ENCODE measurements around the gene PRAMEF33. TPM values are rescaled to one million over a fixed set of nuclear protein-coding genes. Genes with fewer than 3 reads are reported as not detected.
"Not testable (repeated sequence)": the region's sequence is repeated elsewhere in the genome, so short reads cannot be mapped to it uniquely, and the experiment has no call there.

The PRAMEF33 gene
- total RNA-seq, 2 donors from 2014 or later, result not detected

GRCh38 chr1:13347034-13347433 is 43.7 kb downstream of the PRAMEF33 start, which contains the start of gene PRAMEF14:
PRAMEF14 (minus strand) TSS chr1:13347134; CDS start chr1:13345314, 1,820 bp downstream.
- not testable (repeated sequence) for DNase-seq (ENCODE audit: low spot score); H3K27ac ChIP-seq; H3K9me3 ChIP-seq; H3K36me3 ChIP-seq; ATAC-seq (ENCODE audit: insufficient number of reproducible peaks, low FRiP score, low read depth); H3K27me3 ChIP-seq (replicated peaks; ENCODE audit: insufficient read depth); H3K4me3 ChIP-seq; H3K4me1 ChIP-seq (ENCODE audit: control insufficient read depth in 1 of 2, low read depth in 2 of 2)

- not testable (repeated sequence) for ATAC-seq (ENCODE audit: insufficient number of reproducible peaks, low FRiP score, low read depth); H3K4me1 ChIP-seq (ENCODE audit: control insufficient read depth in 1 of 2, low read depth in 2 of 2); H3K36me3 ChIP-seq; H3K4me3 ChIP-seq; H3K27ac ChIP-seq; H3K9me3 ChIP-seq; DNase-seq (ENCODE audit: low spot score); H3K27me3 ChIP-seq (replicated peaks; ENCODE audit: insufficient read depth)
Measured at GRCh38 chr1:13353476-13353875, 50.1 kb downstream of the PRAMEF33 start.

GRCh38 chr1:13354475-13354874 is 51.1 kb downstream of the PRAMEF33 start:
- not testable (repeated sequence) for H3K36me3 ChIP-seq; H3K4me1 ChIP-seq (ENCODE audit: control insufficient read depth in 1 of 2, low read depth in 2 of 2); ATAC-seq (ENCODE audit: insufficient number of reproducible peaks, low FRiP score, low read depth); H3K9me3 ChIP-seq; H3K4me3 ChIP-seq; H3K27me3 ChIP-seq (replicated peaks; ENCODE audit: insufficient read depth); DNase-seq (ENCODE audit: low spot score); H3K27ac ChIP-seq

GRCh38 chr1:13356774-13357173 is 53.4 kb downstream of the PRAMEF33 start:
- not testable (repeated sequence) for H3K36me3 ChIP-seq; H3K27me3 ChIP-seq (replicated peaks; ENCODE audit: insufficient read depth); H3K9me3 ChIP-seq; H3K4me1 ChIP-seq (ENCODE audit: control insufficient read depth in 1 of 2, low read depth in 2 of 2); DNase-seq (ENCODE audit: low spot score); H3K4me3 ChIP-seq; ATAC-seq (ENCODE audit: insufficient number of reproducible peaks, low FRiP score, low read depth); H3K27ac ChIP-seq
- peak; percentile 42 for TF ChIP-seq CTCF (IDR thresholded peaks at IDR 0.05)

Other genes with a start within 250 kb of the PRAMEF33 start
- not detected for gene PRAMEF27, start 247.0 kb upstream of the PRAMEF33 start, total RNA-seq
- not detected for gene HNRNPCL3, start 242.8 kb upstream of the PRAMEF33 start, total RNA-seq
- not detected for gene PRAMEF25, start 232.8 kb upstream of the PRAMEF33 start, total RNA-seq
- not detected for gene HNRNPCL2, start 186.7 kb upstream of the PRAMEF33 start, total RNA-seq
- not detected for gene PRAMEF26, start 147.5 kb upstream of the PRAMEF33 start, total RNA-seq
- not detected for gene HNRNPCL4, start 137.9 kb upstream of the PRAMEF33 start, total RNA-seq
- not detected for gene PRAMEF9, start 131.7 kb upstream of the PRAMEF33 start, total RNA-seq
- gene PRAMEF13, start 102.1 kb upstream of the PRAMEF33 start, total RNA-seq, result not detected
- not detected for gene PRAMEF18, start 77.4 kb upstream of the PRAMEF33 start, total RNA-seq
- not detected for gene PRAMEF5, start 49.3 kb upstream of the PRAMEF33 start, total RNA-seq
- gene PRAMEF8, start 18.4 kb upstream of the PRAMEF33 start, total RNA-seq, result not detected
- gene PRAMEF15, start 12.0 kb downstream of the PRAMEF33 start, total RNA-seq, result not detected
- not detected for gene PRAMEF14, start 43.6 kb downstream of the PRAMEF33 start, total RNA-seq
- gene PRAMEF19, start 68.4 kb downstream of the PRAMEF33 start, total RNA-seq, result not detected
- gene PRAMEF17, start 86.1 kb downstream of the PRAMEF33 start, total RNA-seq, result not detected
- not detected for gene PRAMEF20, start 106.9 kb downstream of the PRAMEF33 start, total RNA-seq
- gene LRRC38, start 210.5 kb downstream of the PRAMEF33 start, total RNA-seq, result not detected